GM23338 (cell line): Measurements from ENCODE around the gene PALLD. TPM values are rescaled to one million over a fixed set of nuclear protein-coding genes. Genes with fewer than 3 reads are reported as not detected.

Experiments
- ATAC-seq: fragments of 200-7000 bp; cut with Tn5 transposase; 3 replicates; pipeline ENCODE4 v1.9.1; 2020
- DNase-seq: peaks from one replicate; pipeline ENCODE4 v3.0.0-alpha.2; 2015; ENCODE audit warnings: low spot score
- H2AFZ ChIP-seq: fragments of 200-600 bp; sonication (generic); 2 replicates; pipeline ENCODE4 v1.8.0; 2016; ENCODE audit warnings: antibody characterized with exemption, mild to moderate bottlenecking, moderate library complexity
- H3F3A ChIP-seq: fragments of 200-600 bp; sonication (generic); replicated peaks from 2 replicates; pipeline ENCODE4 v1.8.0; 2017; ENCODE audit warnings: antibody characterized with exemption, mixed run types, low read depth
- H3K27ac ChIP-seq: fragments of 200-600 bp; sonication (generic); 2 replicates; pipeline ENCODE4 v1.6.1; 2016; ENCODE audit warnings: low read depth
- H3K27me3 ChIP-seq: fragments of 200-600 bp; sonication (generic); 2 replicates; pipeline ENCODE4 v1.8.0; 2016; ENCODE audit warnings: mild to moderate bottlenecking, mixed run types, moderate library complexity; ENCODE audit not compliant: insufficient read depth
- H3K36me3 ChIP-seq: fragments of 200-600 bp; sonication (generic); 2 replicates; pipeline ENCODE4 v1.8.0; 2016; ENCODE audit warnings: mild to moderate bottlenecking; ENCODE audit not compliant: insufficient read depth
- H3K4me1 ChIP-seq: fragments of 200-600 bp; sonication (generic); 2 replicates; pipeline ENCODE4 v1.8.0; 2016; ENCODE audit warnings: mild to moderate bottlenecking, moderate library complexity; ENCODE audit not compliant: insufficient read depth
- H3K4me2 ChIP-seq: fragments of 200-600 bp; sonication (generic); 2 replicates; pipeline ENCODE4 v1.7.1; 2017; ENCODE audit warnings: mixed run types
- H3K4me3 ChIP-seq: fragments of 200-600 bp; sonication (generic); 2 replicates; pipeline ENCODE4 v1.6.1; 2016; ENCODE audit warnings: mixed run types
- H3K79me2 ChIP-seq: fragments of 200-600 bp; sonication (generic); replicated peaks from 2 replicates; pipeline ENCODE4 v1.8.0; 2017; ENCODE audit warnings: mild to moderate bottlenecking; ENCODE audit not compliant: insufficient read depth
- H3K9me2 ChIP-seq: fragments of 200-600 bp; sonication (generic); 2 replicates; pipeline ENCODE4 v1.8.0; 2017; ENCODE audit not compliant: insufficient read depth
- H4K20me1 ChIP-seq: fragments of 200-600 bp; sonication (generic); replicated peaks from 2 replicates; pipeline ENCODE4 v1.8.0; 2017; ENCODE audit warnings: mild to moderate bottlenecking; ENCODE audit not compliant: insufficient read depth
- H3K27ac Mint-ChIP-seq: 2 replicates; pipeline ENCODE4 v1.8.0; 2020; ENCODE audit warnings: inconsistent platforms, mild to moderate bottlenecking, moderate library complexity, mixed read lengths
- H3K27me3 Mint-ChIP-seq: 3 replicates; pipeline ENCODE4 v1.8.0; 2022; ENCODE audit warnings: low read depth, mild to moderate bottlenecking, moderate library complexity, mixed read lengths, inconsistent platforms; ENCODE audit not compliant: insufficient read depth, poor library complexity
- H3K36me3 Mint-ChIP-seq: 3 replicates; pipeline ENCODE4 v1.8.0; 2021; ENCODE audit warnings: low read depth, mild to moderate bottlenecking, inconsistent platforms, moderate library complexity, mixed read lengths
- H3K4me1 Mint-ChIP-seq: 3 replicates; pipeline ENCODE4 v1.8.0; 2020; ENCODE audit warnings: mild to moderate bottlenecking, inconsistent platforms, mixed read lengths
- H3K4me3 Mint-ChIP-seq: 3 replicates; pipeline ENCODE4 v1.8.0; 2021; ENCODE audit warnings: moderate library complexity, mild to moderate bottlenecking, inconsistent platforms, mixed read lengths
- H3K9me3 Mint-ChIP-seq: 3 replicates; pipeline ENCODE4 v1.8.0; 2020; ENCODE audit warnings: moderate library complexity, mild to moderate bottlenecking, inconsistent platforms, mixed read lengths
- CREB1 ChIP-seq: fragments of 250-450 bp; sonication (Bioruptor Pico); IDR thresholded peaks from 2 replicates; pipeline ENCODE4 v1.5.0; 2020; ENCODE audit warnings: low read depth, mild to moderate bottlenecking, moderate library complexity
- CTCF ChIP-seq, 2 experiments: fragments of 200-600 bp in 1 of 2; sonication (generic) in 1 of 2; conservative IDR thresholded peaks; 2 replicates each; pipeline versions ENCODE4 v1.5.1 to v1.6.1; 2016 to 2017; ENCODE audit warnings: antibody characterized with exemption in 2 of 2, low read depth in 2 of 2, mild to moderate bottlenecking in 2 of 2, moderate library complexity in 1 of 2
- ETS1 ChIP-seq: IDR thresholded peaks from 2 replicates; pipeline ENCODE4 v1.6.1; 2016; ENCODE audit warnings: antibody characterized with exemption
- EZH2 ChIP-seq: fragments of 200-600 bp; sonication (generic); IDR thresholded peaks from one replicate; pipeline ENCODE4 v1.8.0; 2017; ENCODE audit warnings: antibody characterized with exemption, mild to moderate bottlenecking, low read depth; ENCODE audit not compliant: unreplicated experiment
- EZH2phosphoT487 ChIP-seq: fragments of 200-600 bp; sonication (generic); IDR thresholded peaks from one replicate; pipeline ENCODE4 v1.8.1; 2018; ENCODE audit warnings: antibody characterized with exemption; ENCODE audit not compliant: unreplicated experiment
- JUNB ChIP-seq: IDR thresholded peaks from one replicate; pipeline ENCODE4 v1.6.1; 2016; ENCODE audit warnings: antibody characterized with exemption; ENCODE audit not compliant: unreplicated experiment
- NANOG ChIP-seq: IDR thresholded peaks from 2 replicates; pipeline ENCODE4 v1.6.1; 2016; ENCODE audit warnings: antibody characterized with exemption, borderline replicate concordance
- POLR2AphosphoS5 ChIP-seq: IDR thresholded peaks from 2 replicates; pipeline ENCODE4 v1.6.1; 2016; ENCODE audit warnings: antibody characterized with exemption, low read depth
- REST ChIP-seq: IDR thresholded peaks from one replicate; pipeline ENCODE4 v1.6.1; 2018; ENCODE audit warnings: antibody characterized with exemption; ENCODE audit not compliant: unreplicated experiment
- STAT1 ChIP-seq: IDR thresholded peaks from one replicate; pipeline ENCODE4 v1.6.1; 2016; ENCODE audit warnings: antibody characterized with exemption; ENCODE audit not compliant: unreplicated experiment
- ZNF114 ChIP-seq: fragments of 250-450 bp; sonication (Bioruptor Pico); IDR thresholded peaks from 2 replicates; pipeline ENCODE4 v1.5.0; 2020; ENCODE audit warnings: mild to moderate bottlenecking, moderate library complexity
- ZNF331 ChIP-seq: fragments of 250-450 bp; sonication (Bioruptor Pico); IDR thresholded peaks from 2 replicates; pipeline ENCODE4 v1.5.0; 2020; ENCODE audit warnings: low read depth, mild to moderate bottlenecking, moderate library complexity
- ZNF462 ChIP-seq: fragments of 250-450 bp; sonication (Bioruptor Pico); IDR thresholded peaks from 2 replicates; pipeline ENCODE4 v1.5.0; 2020; ENCODE audit warnings: mild to moderate bottlenecking, moderate library complexity
- polyA plus RNA-seq: library from polyadenylated mRNA; unstranded; fragments of >200 nt; fragmentation: Nextera tagmentation; extraction: Ambion mirVana; gene quantifications from 2 replicates; pipeline ENCODE4 v1.2.1, GENCODE V29; 2016
- total RNA-seq: library from RNA; depleted of rRNA; stranded (reverse); fragments of >200 nt; shearing (Covaris generic); gene quantifications from 2 replicates; pipeline ENCODE4 v1.2.3, GENCODE V29; 2014

The PALLD gene
- total and polyA plus RNA-seq, 2 experiments from 2014 or later = 13.1 to 30.2 TPM

- peak overlapping the region; percentile 90 for H3K4me3 ChIP-seq
- DNase-seq (no peak), ATAC-seq (no peak)
- no peak overlapping the region for H3K27ac ChIP-seq
- peaks cover 32% of the 10 kb centered on the region for H3K4me1 ChIP-seq
- Mint-ChIP-seq H3K9me3 (no peaks in the 10 kb centered on the region; the same call in 2 of the 3 replicates), H3K27me3 (peaks cover 9% of the 10 kb centered on the region), H3K27ac (no peak overlapping the region), H3K4me1 (peaks cover 47% of the 10 kb centered on the region), H3K4me3 (peak overlapping the region; percentile 84), H3K36me3 (no peaks in the 10 kb centered on the region)
- peaks cover 29% of the 10 kb centered on the region for H3K27me3 ChIP-seq
- H4K20me1 ChIP-seq = no peaks in the 10 kb centered on the region
- H3K4me2 ChIP-seq = peak overlapping the region; percentile 88
- TF ChIP-seq JUNB (no peak), ZNF462 (CRISPR knock-in tag) (no peak), STAT1 (no peak), EZH2 (no peak), CREB1 (CRISPR knock-in tag) (no peak), CTCF (conservative IDR thresholded peaks at IDR 0.05; ENCODE audit: low read depth in 2 of 2) (no peak), ZNF331 (CRISPR knock-in tag) (no peak), REST (no peak), ZNF114 (CRISPR knock-in tag) (no peak), NANOG (no peak), ETS1 (no peak), EZH2phosphoT487 (no peak), POLR2AphosphoS5 (no peak)
- H3K36me3 ChIP-seq = no peaks in the 10 kb centered on the region
- H3K9me2 ChIP-seq = no peaks in the 10 kb centered on the region
- H2AFZ ChIP-seq = peak overlapping the region; percentile 100
- H3K79me2 ChIP-seq = no peaks in the 10 kb centered on the region
- H3F3A ChIP-seq = peaks cover 3% of the 10 kb centered on the region; the same call in 1 of the 2 replicates
Observed at GRCh38 chr4:168630445-168631187, 133.8 kb downstream of the PALLD start.
